Measurements from ENCODE around the gene MED12L.

The MED12L gene

GRCh38 chr3:151410891-151411559 lies 325.6 kb downstream of the MED12L start:
- ATAC-seq (no peak), DNase-seq (no peak)

GRCh38 chr3:151412989-151413388 lies 327.5 kb downstream of the MED12L start:
- ATAC-seq (no peak), DNase-seq (no peak)

- no peak for DNase-seq
- ATAC-seq: no peak
These were observed 329.8 kb downstream of the MED12L start for GRCh38 chr3:151415289-151415688.

- no peak for ATAC-seq
- no peak for DNase-seq
These were observed 334.3 kb downstream of the MED12L start for GRCh38 chr3:151419806-151420205.

GRCh38 chr3:151421938-151422337 lies 336.5 kb downstream of the MED12L start:
- ATAC-seq: no peak
- no peak for DNase-seq

- ATAC-seq (no peak), DNase-seq (no peak)
These were observed 337.6 kb downstream of the MED12L start for GRCh38 chr3:151423091-151423490.

GRCh38 chr3:151425627-151426340 lies 340.3 kb downstream of the MED12L start:
- no peak for DNase-seq
- ATAC-seq: no peak

GRCh38 chr3:151426341-151426657 lies 340.8 kb downstream of the MED12L start:
- no peak for DNase-seq
- peak; percentile 32 for ATAC-seq

GRCh38 chr3:151428386-151428785 lies 342.9 kb downstream of the MED12L start:
- DNase-seq: no peak
- no peak for ATAC-seq

GRCh38 chr3:151430821-151431484 lies 345.5 kb downstream of the MED12L start:
- ATAC-seq: no peak
- no peak for DNase-seq

- DNase-seq (no peak), ATAC-seq (no peak)
These were observed 346.5 kb downstream of the MED12L start for GRCh38 chr3:151431940-151432339.

- no peak for ATAC-seq
These were observed 347.3 kb downstream of the MED12L start for GRCh38 chr3:151432616-151433372.

GRCh38 chr3:151434151-151434890 lies 348.9 kb downstream of the MED12L start:
- ATAC-seq (no peak), DNase-seq (no peak)

More at GRCh38 chr3:151432616-151433372, 347.3 kb downstream of the MED12L start:
- no peak for DNase-seq

GRCh38 chr3:151436675-151437446 lies 351.4 kb downstream of the MED12L start:
- no peak for DNase-seq

GRCh38 chr3:151437906-151438305 lies 352.4 kb downstream of the MED12L start:
- DNase-seq (no peak), ATAC-seq (no peak)

More at GRCh38 chr3:151436675-151437446, 351.4 kb downstream of the MED12L start:
- no peak for ATAC-seq

- no peak for ATAC-seq
- DNase-seq: no peak
These were observed 354.2 kb downstream of the MED12L start for GRCh38 chr3:151439652-151440125.

GRCh38 chr3:151440940-151441339 lies 355.5 kb downstream of the MED12L start:
- DNase-seq (no peak), ATAC-seq (no peak)

- ATAC-seq: no peak
These were observed 358.1 kb downstream of the MED12L start for GRCh38 chr3:151443583-151443982.

GRCh38 chr3:151445273-151446001 lies 360.0 kb downstream of the MED12L start:
- DNase-seq: no peak
- ATAC-seq: no peak

More at GRCh38 chr3:151443583-151443982, 358.1 kb downstream of the MED12L start:
- DNase-seq: no peak

GRCh38 chr3:151446002-151446340 lies 360.5 kb downstream of the MED12L start:
- ATAC-seq (no peak), DNase-seq (no peak)
